HG03469 (cell line): Measurements from ENCODE around the gene DPY30.
A peak's percentile ranks its signal among the peaks of the same experiment; 100 is the strongest.
"Not testable (repeated sequence)": the region's sequence is repeated elsewhere in the genome, so short reads cannot be mapped to it uniquely, and the experiment has no call there.

Experiments
- ATAC-seq: cut with Tn5 transposase; IDR thresholded peaks from one replicate; pipeline ENCODE4 v1.9.1; 2021; ENCODE audit warnings: mild to moderate bottlenecking, moderate library complexity, moderate number of reproducible peaks; ENCODE audit not compliant: unreplicated experiment

Gene DPY30

DNA sequence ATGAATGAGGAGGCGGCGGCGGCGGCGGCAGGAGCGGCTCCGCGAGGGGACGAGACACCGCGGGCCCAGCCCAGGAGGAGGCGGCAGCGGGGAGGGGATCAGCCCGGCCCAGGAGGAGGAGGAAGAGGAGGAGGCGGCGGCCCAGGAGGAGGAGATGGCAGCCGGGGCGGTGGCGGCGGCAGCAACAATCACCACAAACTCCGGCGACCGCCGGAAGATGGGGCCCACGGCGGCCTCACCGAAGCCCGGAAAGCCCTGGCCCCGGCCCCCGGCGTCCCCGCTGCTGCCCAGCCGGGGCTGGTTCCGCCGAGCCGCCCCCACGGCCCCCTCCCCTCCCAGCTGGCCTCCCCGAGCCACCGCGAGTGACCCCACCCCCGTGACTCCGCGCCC, 29.3 kb downstream of the DPY30 start:
- not testable (repeated sequence) for ATAC-seq

DNA sequence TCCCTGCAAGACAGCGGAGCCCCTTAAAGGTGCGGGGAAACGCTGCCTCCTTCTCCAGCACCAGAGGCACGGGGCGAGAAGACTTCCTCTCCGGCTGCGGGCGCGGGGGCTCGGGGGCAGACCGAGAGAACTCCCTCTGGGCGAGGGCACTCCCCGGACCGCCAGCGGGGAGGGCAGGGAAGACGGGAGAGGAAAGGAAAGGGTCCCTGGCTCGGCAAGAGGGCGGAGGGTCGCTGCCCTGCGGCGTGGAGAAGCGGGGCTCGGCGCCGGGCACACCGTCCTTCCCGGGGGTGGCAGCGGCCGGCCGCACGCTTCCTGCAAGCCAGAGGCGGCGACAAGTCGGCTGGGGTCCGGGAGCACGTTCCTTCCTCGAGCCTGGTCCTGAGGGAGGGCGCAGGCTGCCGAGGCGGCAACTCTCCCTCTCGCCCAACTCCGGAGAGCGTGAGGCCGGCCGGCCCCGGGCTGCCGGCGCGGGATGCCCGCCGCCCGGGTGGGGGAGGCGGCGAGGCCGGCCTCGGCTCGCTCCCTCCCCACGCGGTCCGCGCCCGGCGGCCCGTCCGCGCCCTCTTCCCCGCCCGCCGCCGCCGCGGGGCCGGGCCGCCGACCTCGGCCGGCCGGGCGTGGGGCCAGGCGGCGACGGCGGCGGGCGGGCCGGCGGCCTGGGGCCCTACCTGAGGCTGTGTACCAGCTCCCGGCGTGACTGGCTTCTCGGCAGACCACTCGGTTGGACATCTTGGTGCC, 29.9 kb downstream of the DPY30 start:
- no peak for ATAC-seq

DNA sequence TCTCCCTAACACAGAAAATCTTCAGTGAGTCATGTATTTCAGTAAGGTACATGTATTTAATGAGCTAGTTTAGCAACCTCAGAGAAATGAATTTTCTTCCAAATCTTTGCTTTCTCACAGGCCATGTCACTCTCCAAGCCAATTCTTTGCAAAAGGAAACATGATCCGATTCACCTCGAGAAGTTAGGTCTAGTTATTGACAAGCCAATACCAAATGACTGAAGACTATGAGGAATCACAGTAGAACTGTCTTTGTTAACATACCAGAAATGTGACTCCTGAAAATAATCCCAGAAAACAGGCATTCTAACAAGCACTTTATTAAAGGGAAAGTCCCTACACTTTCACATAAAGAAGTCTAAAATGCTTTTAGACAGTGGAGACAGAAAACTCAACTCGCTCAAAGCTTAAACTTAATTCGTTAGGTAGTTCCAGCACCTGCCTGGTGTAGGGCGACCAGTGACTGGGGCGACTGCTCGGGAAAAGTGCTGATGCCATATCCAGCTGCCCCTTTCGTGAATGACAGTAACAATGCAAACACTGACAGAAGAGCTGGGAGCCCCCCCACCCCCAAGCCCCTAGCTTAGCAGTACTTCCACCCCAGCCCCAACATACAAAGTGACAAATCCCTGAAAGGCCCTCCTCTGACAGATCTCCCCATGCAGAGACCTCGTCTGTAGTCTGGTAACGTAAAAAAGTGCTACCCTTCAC, 30.6 kb downstream of the DPY30 start:
- no peak for ATAC-seq

DNA sequence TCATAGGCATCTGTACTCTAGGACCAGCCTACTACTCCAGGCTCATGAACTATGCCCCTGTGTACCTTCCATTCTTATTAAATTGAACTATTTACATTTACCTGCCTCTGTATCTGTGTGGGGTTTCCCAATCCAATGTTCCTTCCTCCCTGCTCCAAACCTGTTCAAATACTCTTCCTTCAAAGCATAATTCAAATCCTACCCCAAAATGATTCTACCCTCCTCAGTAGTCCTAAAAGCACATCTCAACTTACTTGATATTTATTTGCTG, 32.5 kb downstream of the DPY30 start:
- ATAC-seq: no peak

DNA sequence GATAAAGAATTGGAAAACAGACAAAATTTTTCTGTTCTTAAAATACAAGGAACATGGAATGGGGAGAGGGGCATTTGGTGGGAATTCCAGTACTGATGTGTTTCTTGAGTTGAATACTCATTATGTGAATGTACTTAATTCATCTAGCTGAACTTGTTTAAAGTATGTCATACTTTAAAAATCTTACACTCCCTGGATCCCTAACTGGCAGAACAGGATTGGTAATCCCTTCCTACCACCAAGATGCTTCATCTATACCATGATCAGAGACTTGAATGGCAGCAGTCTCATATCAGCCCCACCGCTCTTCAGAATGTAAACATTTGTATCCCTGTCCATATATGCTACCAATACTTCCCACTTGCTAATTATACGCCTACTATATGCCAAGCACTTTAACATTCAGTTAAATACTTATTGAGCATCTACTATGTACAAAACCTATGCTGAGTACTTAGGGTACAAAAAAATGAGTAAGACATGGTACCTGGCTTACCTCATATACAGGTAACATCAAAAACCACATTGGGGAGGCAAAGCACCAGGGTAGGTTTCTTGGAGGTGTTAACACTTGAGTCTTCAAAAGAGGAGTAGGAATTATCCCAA, 34.1 kb downstream of the DPY30 start:
- ATAC-seq: no peak

DNA sequence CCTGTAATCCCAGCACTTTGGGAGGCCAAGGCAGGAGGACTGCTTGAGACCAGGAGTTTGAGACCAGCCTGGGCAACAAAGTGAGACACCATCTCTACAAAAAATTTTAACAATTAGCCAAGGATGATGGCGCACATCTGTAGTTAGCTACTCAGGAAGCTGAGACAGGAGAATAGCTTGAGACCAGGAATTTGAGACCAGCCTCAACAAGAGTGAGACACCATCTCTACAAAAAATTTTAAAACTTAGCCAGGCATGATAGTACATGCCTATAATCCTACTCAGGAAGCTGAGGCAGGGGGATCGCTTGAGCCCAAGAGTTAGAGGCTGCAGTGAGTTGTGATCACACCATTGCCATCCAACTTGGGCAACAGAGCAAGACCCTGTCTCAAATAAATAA, 35.8 kb downstream of the DPY30 start:
- ATAC-seq: no peak

DNA sequence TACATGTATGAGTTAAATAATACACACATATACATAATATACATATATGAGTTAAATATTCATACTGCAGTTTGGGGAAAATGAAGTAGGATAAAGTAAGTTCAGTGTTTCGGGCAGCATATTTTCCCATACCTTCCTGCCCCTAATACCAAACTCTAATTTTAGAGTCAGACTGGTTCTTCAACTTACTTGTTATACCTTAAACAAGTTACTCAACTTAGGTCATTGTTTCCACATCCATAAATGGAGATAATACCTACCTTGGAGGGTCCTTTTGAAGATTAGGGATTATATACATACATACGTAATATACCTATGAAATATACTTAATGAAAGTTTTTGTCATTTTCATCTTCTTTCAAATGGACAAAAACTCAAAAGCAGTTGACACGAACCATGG, 37.2 kb downstream of the DPY30 start:
- ATAC-seq: no peak

DNA sequence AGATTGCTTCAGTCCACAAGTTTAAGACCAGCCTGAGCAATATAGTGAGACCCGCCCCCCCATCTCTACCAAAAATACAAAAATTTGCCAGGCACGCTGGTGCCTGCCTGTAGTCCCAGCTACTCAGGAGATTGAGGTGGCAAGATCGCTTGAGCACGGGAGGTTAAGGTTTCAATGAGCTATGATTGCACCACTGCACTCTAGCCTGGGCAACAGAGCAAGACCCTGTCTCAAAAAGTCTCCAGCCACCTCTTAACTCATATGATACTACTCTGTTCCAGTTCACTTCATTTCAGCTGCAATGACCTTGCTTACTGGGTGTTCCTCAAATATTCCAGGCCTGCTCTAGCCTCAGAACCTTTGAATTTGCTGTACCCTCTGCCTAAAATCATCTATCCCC, 40.2 kb downstream of the DPY30 start:
- ATAC-seq: no peak

DNA sequence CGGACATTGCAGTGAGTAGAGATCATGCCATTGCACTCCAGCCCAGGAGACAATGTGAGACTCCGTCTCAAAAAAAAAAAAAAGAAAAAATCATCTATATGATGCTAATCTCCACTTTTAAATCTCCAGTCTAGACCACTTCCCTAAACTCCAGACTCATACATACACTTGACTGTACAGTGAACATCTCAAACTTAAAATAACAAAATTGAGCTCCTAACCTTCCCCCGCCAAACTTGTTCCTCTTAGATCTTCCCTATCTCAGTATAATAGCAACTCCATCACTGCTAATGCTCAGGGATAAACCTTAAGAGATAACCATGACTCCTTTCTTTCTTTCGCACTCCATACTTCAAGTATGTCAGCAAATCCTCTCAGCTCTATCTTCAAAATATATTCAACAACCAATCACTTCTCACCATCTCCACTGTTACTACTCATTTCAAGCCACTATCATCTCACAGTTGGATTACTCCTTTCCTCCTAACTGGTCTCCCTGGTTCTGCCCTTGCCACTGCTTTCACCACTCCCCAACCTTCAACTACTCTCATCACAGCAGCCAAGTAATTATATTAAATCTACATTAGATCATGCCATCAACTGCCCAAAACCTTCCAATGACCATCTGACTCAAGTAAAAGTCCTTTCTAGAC, 40.7 kb downstream of the DPY30 start:
- no peak for ATAC-seq

DNA sequence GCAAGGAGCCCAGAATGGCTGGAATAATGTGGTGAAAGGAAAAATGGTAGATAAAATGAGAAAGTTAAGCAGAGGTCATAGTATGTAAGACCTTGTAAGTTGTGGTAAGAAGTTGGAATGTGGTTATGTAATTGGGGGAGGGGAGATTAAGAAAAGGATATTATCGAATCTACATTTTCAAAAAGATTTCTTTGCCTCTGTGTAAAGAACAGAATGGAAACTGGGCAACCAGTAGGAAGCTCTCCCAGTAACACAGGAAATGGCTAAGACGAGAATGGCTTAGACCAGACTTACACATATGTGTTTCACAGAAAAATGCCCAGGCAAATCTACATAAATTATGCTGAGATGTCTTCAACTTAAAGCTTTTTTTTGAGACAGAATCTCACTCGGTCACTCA, 42.0 kb downstream of the DPY30 start:
- no peak for ATAC-seq

DNA sequence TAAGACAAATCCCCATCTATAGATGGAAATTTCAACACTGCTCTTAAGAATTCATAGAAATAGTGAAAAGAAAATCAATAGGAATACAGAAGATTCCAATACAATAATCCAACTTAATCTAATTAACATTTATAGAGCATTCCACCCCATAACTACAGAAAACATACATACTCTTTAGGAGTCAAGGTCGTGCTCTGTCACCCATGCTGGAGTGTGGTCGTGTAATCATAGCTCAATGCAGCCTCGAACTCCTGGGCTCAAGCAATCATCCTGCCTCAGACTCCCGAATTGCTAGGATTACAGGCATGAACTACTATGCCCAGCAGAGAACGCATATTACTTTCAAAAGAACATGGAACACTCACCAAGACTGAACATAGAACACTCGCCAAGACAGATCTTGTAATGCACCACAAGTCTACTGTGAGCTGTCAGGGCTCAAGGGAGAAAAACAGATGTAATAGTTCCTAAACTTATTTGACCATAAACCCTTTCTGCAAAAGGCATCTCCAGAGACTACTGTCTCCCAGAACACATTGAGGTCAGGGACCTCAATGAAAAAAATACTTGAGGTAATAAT, 42.9 kb downstream of the DPY30 start:
- ATAC-seq: no peak

DNA sequence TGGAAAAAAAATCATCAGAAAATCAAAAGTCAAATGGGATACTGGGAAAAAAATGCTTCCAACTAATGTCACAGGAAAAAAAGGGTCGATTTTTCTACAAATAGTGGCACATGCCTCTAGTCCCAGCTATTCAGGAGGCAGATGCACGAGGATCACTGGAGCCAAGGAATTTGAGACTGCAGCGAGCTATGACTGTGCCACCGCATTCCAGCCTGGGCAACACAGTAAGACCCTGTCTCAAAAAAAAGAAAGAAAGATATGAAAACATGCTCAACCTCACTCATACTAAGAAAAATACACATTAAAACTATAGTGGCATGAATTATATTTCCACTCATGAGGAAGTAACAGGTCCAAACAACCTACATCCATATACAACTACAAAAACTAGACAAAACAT, 46.7 kb downstream of the DPY30 start:
- no peak for ATAC-seq

DNA sequence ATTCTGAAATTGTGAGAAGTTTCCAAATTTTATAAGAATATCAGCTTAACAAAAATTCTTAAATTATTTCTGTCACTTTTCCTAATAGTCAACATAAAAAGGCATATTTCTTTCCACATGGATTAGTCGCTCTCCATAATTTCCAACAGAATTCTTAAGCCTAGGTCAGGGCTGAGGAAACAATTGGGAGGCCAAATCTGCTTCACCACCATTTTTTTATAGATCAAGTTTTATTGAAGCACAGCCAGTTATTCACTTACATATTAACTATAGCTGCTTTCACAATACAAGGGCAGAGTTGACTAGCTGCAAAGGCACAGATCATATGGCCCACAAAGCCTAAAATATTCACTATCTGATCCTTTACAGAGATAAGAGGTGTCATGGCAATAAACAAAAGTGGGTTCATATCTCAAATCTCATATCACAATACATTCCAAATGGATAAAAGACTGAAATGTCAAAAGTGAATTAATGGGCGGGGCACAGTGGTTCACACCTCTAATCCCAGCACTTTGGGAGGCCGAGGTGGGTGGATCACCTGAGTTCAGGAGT, 47.5 kb downstream of the DPY30 start:
- ATAC-seq: no peak

DNA sequence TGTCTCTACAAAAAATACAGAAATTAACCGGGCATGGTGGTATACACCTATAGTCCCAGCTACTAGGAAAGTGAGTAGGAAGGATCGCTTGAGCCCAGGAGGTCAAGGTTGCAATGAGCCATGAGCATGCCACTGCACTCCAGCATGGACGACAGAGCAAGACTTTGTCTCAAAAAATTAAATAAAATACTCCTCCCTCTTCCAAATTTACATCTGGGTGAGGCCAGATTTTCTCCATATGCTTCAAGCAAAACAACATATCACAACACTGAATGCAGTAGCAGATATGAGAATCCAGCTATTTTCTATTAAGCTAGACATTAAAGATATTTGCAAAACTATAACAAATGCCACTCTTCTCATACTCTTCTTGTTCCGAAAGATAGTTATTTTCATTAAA, 49.7 kb downstream of the DPY30 start:
- no peak for ATAC-seq

DNA sequence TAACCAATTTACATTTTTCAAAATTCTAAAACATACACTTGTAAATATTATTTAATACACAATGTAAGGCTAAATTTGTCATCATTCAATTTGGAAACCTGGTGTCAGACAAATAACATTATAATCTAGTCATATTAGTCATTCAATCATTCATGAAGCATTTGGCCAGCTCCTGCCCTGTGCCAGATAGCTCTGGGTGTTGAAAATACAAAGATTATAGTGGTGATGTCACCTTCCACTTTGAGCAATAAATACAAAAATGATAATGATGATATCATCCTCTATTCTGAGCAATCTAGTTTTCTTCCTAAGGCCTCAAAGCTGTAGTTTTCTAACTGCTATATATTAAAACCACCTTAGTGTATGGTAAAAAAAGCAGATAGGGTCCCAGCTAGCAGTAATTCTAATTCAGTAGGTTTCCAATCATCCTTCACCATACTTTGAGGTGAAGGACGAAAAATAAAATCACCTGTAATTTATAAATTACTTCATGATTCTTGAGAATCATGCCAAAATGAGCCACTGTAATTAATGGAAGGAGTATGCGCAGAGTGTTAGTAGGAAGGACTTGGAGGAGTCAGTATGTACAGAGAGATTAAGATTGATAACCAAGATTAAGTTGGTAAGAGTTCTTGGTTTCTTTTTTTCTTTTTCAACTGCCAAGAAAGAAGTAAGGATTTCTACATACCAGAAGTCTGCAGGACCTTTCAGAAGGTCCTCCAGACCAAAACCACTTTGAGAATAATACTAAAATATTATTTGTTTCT, 52.0 kb downstream of the DPY30 start:
- ATAC-seq: no peak

DNA sequence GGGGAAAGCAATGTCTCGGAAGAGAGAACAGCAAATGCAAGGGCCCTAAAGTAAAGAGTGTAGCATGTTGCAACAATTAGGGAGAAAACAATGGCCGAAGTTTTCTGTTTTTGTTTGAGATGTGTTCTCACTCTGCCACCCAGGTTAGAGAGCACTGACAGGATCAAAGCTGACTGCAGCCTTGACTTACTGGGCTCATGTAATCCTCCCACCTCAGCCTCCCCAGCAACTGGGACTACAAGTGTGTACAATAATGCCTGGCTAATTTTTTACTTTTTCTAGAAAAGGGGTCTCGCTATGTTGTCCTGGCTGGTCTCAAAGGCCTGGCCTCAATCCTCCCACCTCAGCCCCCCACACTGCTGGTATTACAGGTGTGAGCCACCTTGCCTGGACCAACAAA, 52.7 kb downstream of the DPY30 start:
- ATAC-seq: no peak

DNA sequence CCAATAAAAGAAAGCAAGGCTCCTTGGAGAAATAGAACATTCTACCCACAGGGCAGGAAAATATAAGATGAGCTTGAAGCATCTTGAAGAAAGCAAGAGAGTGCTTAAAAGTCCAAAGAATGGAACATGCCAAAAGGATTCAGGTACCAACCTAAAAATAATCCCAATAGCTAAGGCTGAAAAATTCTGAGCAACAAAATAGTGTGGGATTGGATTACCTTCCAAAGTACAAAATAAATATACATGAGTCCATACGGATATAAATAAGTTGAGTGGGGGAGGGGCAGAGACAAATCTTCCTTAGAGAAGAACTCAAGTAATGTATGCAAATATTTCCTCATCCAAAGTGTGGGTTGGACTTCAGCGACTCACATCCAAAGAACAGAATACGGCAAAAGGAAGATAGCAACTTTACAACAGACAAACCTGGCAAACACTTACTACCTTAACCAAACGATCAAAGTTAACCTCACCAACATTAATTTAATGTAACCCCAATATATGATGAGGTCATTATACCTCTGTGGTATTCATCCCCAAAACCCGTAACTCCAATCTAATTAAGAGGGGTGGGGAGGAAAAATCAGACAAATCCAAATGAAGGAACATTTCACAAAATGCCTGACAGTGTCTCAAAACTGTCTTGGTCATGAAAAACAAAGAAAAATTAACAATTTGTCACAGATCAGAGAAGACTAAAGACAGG, 55.7 kb downstream of the DPY30 start:
- no peak for ATAC-seq

DNA sequence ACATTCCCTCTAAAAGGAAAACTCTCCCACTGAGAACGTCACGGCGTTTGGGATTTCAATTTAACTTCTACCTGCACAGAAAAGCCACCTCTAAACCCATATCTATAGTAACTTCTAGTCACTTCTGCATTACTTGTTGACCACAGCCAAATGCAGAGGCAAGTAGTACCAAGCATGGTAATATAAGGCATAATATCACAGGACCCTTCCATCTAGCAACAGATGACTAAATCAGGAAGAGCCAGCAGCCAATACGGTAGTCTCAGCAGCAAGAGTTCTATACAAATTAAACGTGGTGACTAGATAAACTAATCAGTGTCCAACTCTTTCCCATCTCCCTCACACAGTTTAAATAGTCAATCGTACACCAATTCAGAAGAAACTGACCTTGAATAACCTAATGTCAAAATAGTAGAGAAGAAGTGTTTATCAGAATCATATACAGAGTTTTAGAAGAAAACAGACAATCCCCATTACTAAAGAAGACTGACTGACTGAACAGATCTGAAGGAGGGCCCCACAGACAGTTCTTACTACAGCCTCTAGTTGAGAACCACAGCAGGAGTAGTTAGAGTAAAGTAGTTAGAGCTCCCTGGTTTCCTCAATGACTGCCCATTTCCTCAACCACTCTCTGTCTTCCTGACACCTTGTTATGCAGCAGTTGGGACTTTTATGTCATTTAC, 58.8 kb downstream of the DPY30 start:
- ATAC-seq: peak; percentile 96

DNA sequence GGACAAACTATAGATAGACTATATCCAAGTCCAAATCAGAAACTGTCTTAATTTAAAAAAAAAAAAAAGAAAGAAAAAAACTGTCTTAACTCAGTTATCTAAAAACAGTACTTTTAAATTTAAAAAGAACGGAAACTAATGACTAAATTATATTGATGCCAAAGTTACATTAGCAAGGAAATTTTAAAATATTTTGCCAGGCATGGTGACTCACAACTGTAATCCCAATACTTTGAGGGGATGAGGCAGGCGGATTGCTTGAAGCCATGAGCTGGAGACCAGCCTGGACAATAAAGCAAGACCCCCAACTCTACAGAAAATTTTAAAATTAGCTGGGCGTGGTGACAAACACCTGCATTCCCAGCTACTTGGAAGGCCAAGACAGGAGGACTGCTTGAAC, 59.6 kb downstream of the DPY30 start:
- ATAC-seq: no peak
